IMR-90 (cell line): ENCODE results near the gene FGF9. TPM values are rescaled to one million over a fixed set of nuclear protein-coding genes. Genes with fewer than 3 reads are reported as not detected.

Experiments used
- ATAC-seq: fragments of 200-7000 bp; cut with Tn5 transposase; 2 replicates; pipeline ENCODE4 v1.9.1; 2020; ENCODE audit warnings: low read depth, mild to moderate bottlenecking, moderate library complexity
- BruUV-seq: library from RNA; stranded (reverse); fragments of 400-500 nt; replicated peaks from 2 replicates; lab custom pipeline; 2021; lab: Mats Ljungman, UMichigan
- CTCF ChIA-PET: fragments of 300-600 bp; formaldehyde crosslinking; extraction: SDS; loops from one replicate; lab custom pipeline; 2021; ENCODE audit warnings: antibody characterized with exemption; lab: Yijun Ruan, JAX
- POLR2A ChIA-PET: fragments of 300-600 bp; sonication (Branson Sonifier 250); formaldehyde crosslinking; loops from one replicate; lab custom pipeline; 2022; ENCODE audit warnings: antibody characterized with exemption; ENCODE audit not compliant: unreplicated experiment; lab: Charles Lee
- DNase-seq: peaks from one replicate; pipeline ENCODE4 v3.0.0; 2013
- H2AFZ ChIP-seq: replicated peaks from 2 replicates; pipeline ENCODE3; 2013; ENCODE audit warnings: low read length, mild to moderate bottlenecking; ENCODE audit not compliant: poor library complexity
- H2AK5ac ChIP-seq: 2 replicates; pipeline ENCODE4 v1.6.1; 2013; ENCODE audit warnings: low read depth, low read length, inconsistent platforms
- H2AK9ac ChIP-seq: replicated peaks from 2 replicates; pipeline ENCODE3; 2013; ENCODE audit warnings: mild to moderate bottlenecking, low read depth, low read length, moderate library complexity; ENCODE audit not compliant: poor library complexity
- H2BK120ac ChIP-seq: 2 replicates; pipeline ENCODE4 v1.6.1; 2013; ENCODE audit warnings: low read depth, low read length, inconsistent platforms
- H2BK15ac ChIP-seq: 3 replicates; pipeline ENCODE4 v1.6.1; 2013; ENCODE audit warnings: low read depth, low read length, inconsistent platforms
- H2BK20ac ChIP-seq: 2 replicates; pipeline ENCODE4 v1.6.1; 2013; ENCODE audit warnings: low read depth, mild to moderate bottlenecking, inconsistent platforms, low read length, moderate library complexity
- H2BK5ac ChIP-seq: 2 replicates; pipeline ENCODE4 v1.6.1; 2013; ENCODE audit warnings: mild to moderate bottlenecking, low read depth, low read length, inconsistent platforms; ENCODE audit not compliant: poor library complexity, severe bottlenecking
- H3K14ac ChIP-seq: replicated peaks from 2 replicates; pipeline ENCODE4 v1.6.1; 2013; ENCODE audit warnings: low read depth, low read length, inconsistent platforms
- H3K18ac ChIP-seq: 2 replicates; pipeline ENCODE4 v1.6.1; 2013; ENCODE audit warnings: low read depth, low read length, control low read depth
- H3K23ac ChIP-seq: 2 replicates; pipeline ENCODE4 v1.6.1; 2013; ENCODE audit warnings: low read depth, low read length, inconsistent platforms
- H3K27ac ChIP-seq: 2 replicates; pipeline ENCODE4 v1.5.1; 2013; ENCODE audit warnings: mild to moderate bottlenecking, control low read depth, low read length; ENCODE audit not compliant: insufficient read depth
- H3K27me3 ChIP-seq: 2 replicates; pipeline ENCODE4 v1.6.1; 2013; ENCODE audit warnings: low read length; ENCODE audit not compliant: control insufficient read depth, insufficient read depth
- H3K36me3 ChIP-seq: 2 replicates; pipeline ENCODE4 v1.6.1; 2013; ENCODE audit warnings: low read length, mixed read lengths; ENCODE audit not compliant: control insufficient read depth, insufficient read depth
- H3K4ac ChIP-seq: 2 replicates; pipeline ENCODE4 v1.6.1; 2013; ENCODE audit warnings: low read depth, low read length, inconsistent platforms
- H3K4me1 ChIP-seq: 2 replicates; pipeline ENCODE4 v1.6.1; 2013; ENCODE audit warnings: low read length, mixed read lengths; ENCODE audit not compliant: control insufficient read depth, insufficient read depth
- H3K4me2 ChIP-seq: 2 replicates; pipeline ENCODE4 v1.6.1; 2013; ENCODE audit warnings: low read depth, mild to moderate bottlenecking, control low read depth, low read length, moderate library complexity
- H3K4me3 ChIP-seq: 2 replicates; pipeline ENCODE4 v1.5.1; 2013; ENCODE audit warnings: low read depth, mild to moderate bottlenecking, control low read depth, low read length, moderate library complexity; ENCODE audit not compliant: insufficient read depth
- H3K56ac ChIP-seq: 2 replicates; pipeline ENCODE4 v1.6.1; 2013; ENCODE audit warnings: low read length, inconsistent platforms; ENCODE audit not compliant: insufficient read depth; ENCODE audit errors: extremely low read depth
- H3K79me1 ChIP-seq, 2 experiments: 2 replicates each; pipeline ENCODE4 v1.6.1; 2013; ENCODE audit warnings: low read length in 2 of 2, inconsistent platforms in 1 of 2, low read depth in 1 of 2
- H3K9ac ChIP-seq: 2 replicates; pipeline ENCODE4 v1.6.1; 2013; ENCODE audit warnings: low read depth, low read length, control low read depth
- H3K9me1 ChIP-seq: 2 replicates; pipeline ENCODE4 v1.6.1; 2013; ENCODE audit warnings: low read length, inconsistent platforms; ENCODE audit not compliant: insufficient read depth
- H3K9me3 ChIP-seq: 2 replicates; pipeline ENCODE4 v1.6.1; 2013; ENCODE audit warnings: low read length; ENCODE audit not compliant: control insufficient read depth, insufficient read depth
- H4K20me1 ChIP-seq: 2 replicates; pipeline ENCODE4 v1.6.1; 2013; ENCODE audit warnings: low read length, inconsistent platforms; ENCODE audit not compliant: insufficient read depth
- H4K5ac ChIP-seq: 2 replicates; pipeline ENCODE4 v1.6.1; 2013; ENCODE audit warnings: mild to moderate bottlenecking, low read depth, low read length, control low read depth
- H4K8ac ChIP-seq, 2 experiments: 2 replicates each; pipeline ENCODE4 v1.6.1; 2013; ENCODE audit warnings: low read depth in 2 of 2, low read length in 2 of 2, control low read depth in 1 of 2, inconsistent platforms in 1 of 2
- H4K91ac ChIP-seq: 2 replicates; pipeline ENCODE4 v1.6.1; 2013; ENCODE audit warnings: low read depth, low read length, inconsistent platforms; ENCODE audit not compliant: insufficient read depth
- CEBPB ChIP-seq: IDR thresholded peaks from 2 replicates; pipeline ENCODE4 v1.6.1; 2012; ENCODE audit warnings: low read depth, low read length, improper control_type of control experiment
- CHD1 ChIP-seq: IDR thresholded peaks from 2 replicates; pipeline ENCODE4 v1.6.1; 2012; ENCODE audit warnings: low read depth, low read length, improper control_type of control experiment
- CTCF ChIP-seq: conservative IDR thresholded peaks from 2 replicates; pipeline ENCODE4 v1.5.1; 2012; ENCODE audit warnings: mild to moderate bottlenecking, low read depth, low read length, improper control_type of control experiment
- MXI1 ChIP-seq: IDR thresholded peaks from 2 replicates; pipeline ENCODE4 v1.6.1; 2012; ENCODE audit warnings: low read depth, mild to moderate bottlenecking, low read length, moderate library complexity, borderline replicate concordance
- NFE2L2 ChIP-seq: fragments of 150-350 bp; IDR thresholded peaks from 2 replicates; pipeline ENCODE4 v1.6.1; 2016; ENCODE audit warnings: low read depth, mild to moderate bottlenecking, low read length
- RAD21 ChIP-seq: IDR thresholded peaks from 2 replicates; pipeline ENCODE4 v1.6.1; 2012; ENCODE audit warnings: low read length, improper control_type of control experiment
- RCOR1 ChIP-seq: IDR thresholded peaks from 2 replicates; pipeline ENCODE4 v1.6.1; 2012; ENCODE audit warnings: mild to moderate bottlenecking, low read length, improper control_type of control experiment; ENCODE audit not compliant: insufficient replicate concordance
- RFX5 ChIP-seq: IDR thresholded peaks from 2 replicates; pipeline ENCODE4 v1.8.0; 2012; ENCODE audit warnings: low read depth, mild to moderate bottlenecking, low read length, moderate library complexity
- SMC3 ChIP-seq: fragments of 150-350 bp; IDR thresholded peaks from 2 replicates; pipeline ENCODE4 v1.6.1; 2016; ENCODE audit warnings: low read depth, mild to moderate bottlenecking, antibody characterized with exemption, low read length, moderate library complexity
- WGBS, 2 experiments: methylation state at CpG; one replicate each; pipeline versions ENCODE4 v1.1.5 to v1.1.7; 2013; ENCODE audit warnings: missing lambda C conversion rate in 2 of 2; ENCODE audit not compliant: insufficient read length in 1 of 2; ENCODE audit errors: extremely low coverage in 2 of 2; 5-methylcytosine and 5-hydroxymethylcytosine counted together
- dilution Hi-C: fragments of 300-500 bp; cut with HindIII; formaldehyde crosslinking; loops from one replicate; pipeline ENCODE4 v1.14.3; 2018; ENCODE audit warnings: low sequenced_read_pairs; ENCODE audit not compliant: unreplicated experiment
- in situ Hi-C: fragments of 300-500 bp; cut with MboI; formaldehyde crosslinking; loops from 3 replicates; pipeline ENCODE4 v1.14.3; 2019; ENCODE audit warnings: low sequenced_read_pairs, inconsistent platforms, mixed read lengths
- intact Hi-C: fragments of 100-400 bp; cut with micrococcal nuclease; formaldehyde crosslinking; loops from 2 replicates; pipeline ENCODE4 v1.10.0; 2022
- polyA plus RNA-seq, 3 experiments: library from polyadenylated mRNA; depleted of rRNA; stranded (reverse); fragments of >200 nt; gene quantifications; 2 replicates each; pipeline ENCODE4 v1.2.3, GENCODE V29; 2012; ENCODE audit warnings: low replicate concordance in 1 of 3
- total RNA-seq: library from RNA; depleted of rRNA; stranded (reverse); fragments of >200 nt; gene quantifications from 2 replicates; pipeline ENCODE4 v1.2.3, GENCODE V29; 2012

The FGF9 gene
- total and polyA plus RNA-seq, 2 of the 4 experiments (the other 2 are of a cell fraction) = under 0.01 to 0.05 TPM

DNA sequence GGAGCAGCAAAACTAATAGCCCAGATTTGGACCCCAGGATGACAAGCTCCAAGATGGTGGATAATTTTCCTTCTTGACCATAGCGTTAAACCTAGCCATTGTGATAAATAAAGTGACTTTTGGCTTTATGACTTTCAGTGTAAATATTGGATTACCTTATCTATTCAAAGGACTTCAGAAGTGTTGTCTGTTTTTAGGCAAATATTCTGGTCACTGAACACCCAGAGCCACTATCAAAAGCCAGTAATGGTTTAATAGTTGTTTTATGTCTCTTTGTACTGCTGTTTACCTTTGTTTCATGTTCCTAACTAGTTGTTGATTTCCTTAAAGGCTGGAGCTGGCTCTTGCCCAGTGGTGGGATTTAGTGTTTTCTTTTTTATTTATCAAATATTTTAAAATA, 81.6 kb downstream of the FGF9 start:
- intact Hi-C loops (no loop called here), in situ Hi-C loops (no loop called here), dilution Hi-C loops (no loop called here)
- Histone ChIP-seq H3K9me3 (peaks cover 5% of the 10 kb centered on the region), H3K14ac (no peak overlapping the region), H3K23ac (no peak overlapping the region), H2BK5ac (no peak overlapping the region), H3K9me1 (peaks cover 6% of the 10 kb centered on the region; the same call in 1 of the 2 replicates), H4K91ac (no peak overlapping the region), H2AK5ac (no peak overlapping the region), H4K5ac (no peak overlapping the region), H4K20me1 (no peaks in the 10 kb centered on the region), H2BK15ac (no peak overlapping the region), H3K36me3 (no peaks in the 10 kb centered on the region), H2BK20ac (no peak overlapping the region), H2BK120ac (no peak overlapping the region), H2AFZ (no peak overlapping the region), H3K18ac (no peak overlapping the region; the same call in 1 of the 2 replicates), H3K4me1 (peaks cover 9% of the 10 kb centered on the region), H3K79me1 (no peaks in the 10 kb centered on the region), H3K4ac (no peak overlapping the region), H3K27ac (no peak overlapping the region), H2AK9ac (no peak overlapping the region), H3K9ac (no peak overlapping the region), H3K27me3 (no peaks in the 10 kb centered on the region; the same call in 1 of the 2 replicates), H4K8ac (no peak overlapping the region), H3K4me2 (no peak overlapping the region), H3K4me3 (no peak overlapping the region), H3K56ac (no peak overlapping the region)
- ATAC-seq (no peak), DNase-seq (no peak)
- ChIA-PET CTCF (interaction anchor here (0.5 kb wide), 1 partner anchor 11 kb away, joined by 3 read pairs; no protein-coding TSS in a partner anchor), POLR2A (no interaction called here)
- BruUV-seq = no TSS peak
- no CpG with 5 or more reads among the region's 1 CpG for WGBS, 2 experiments
- no peak for TF ChIP-seq RCOR1
- no peak for TF ChIP-seq RFX5
- TF ChIP-seq SMC3 = no peak
- TF ChIP-seq CEBPB = no peak
- TF ChIP-seq CTCF = no peak
- TF ChIP-seq RAD21 = no peak
- TF ChIP-seq MXI1 = no peak
- TF ChIP-seq NFE2L2 = no peak
- no peak for TF ChIP-seq CHD1
